GM18907 (cell line): ENCODE results near the gene COMMD8.

Source experiments
- ATAC-seq: cut with Tn5 transposase; IDR thresholded peaks from one replicate; pipeline ENCODE4 v1.9.1; 2021; ENCODE audit warnings: mild to moderate bottlenecking, moderate library complexity; ENCODE audit not compliant: unreplicated experiment

The COMMD8 gene

GRCh38 chr4:47473141-47473750 lies 9.7 kb upstream of the COMMD8 start:
- no peak for ATAC-seq

DNA sequence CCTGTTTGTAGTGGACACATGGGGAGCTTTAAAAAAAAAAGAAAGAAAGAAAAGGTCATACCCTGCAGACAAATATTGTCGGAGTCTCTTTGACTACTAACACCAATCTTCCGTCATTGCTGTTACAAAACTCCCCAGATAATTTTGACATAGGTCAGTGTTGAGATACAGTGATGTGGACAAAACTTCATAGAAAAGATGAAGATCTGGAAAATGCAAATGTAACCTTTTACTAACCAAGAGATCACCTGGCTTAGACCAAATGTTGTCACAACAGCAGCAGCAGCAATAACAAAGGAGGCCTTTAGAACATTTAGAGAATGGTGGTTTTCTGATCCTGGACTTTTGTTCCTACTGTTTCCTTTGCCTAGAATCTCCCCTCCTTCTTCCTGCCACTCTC lies 8.1 kb upstream of the COMMD8 start:
- ATAC-seq = no peak

DNA sequence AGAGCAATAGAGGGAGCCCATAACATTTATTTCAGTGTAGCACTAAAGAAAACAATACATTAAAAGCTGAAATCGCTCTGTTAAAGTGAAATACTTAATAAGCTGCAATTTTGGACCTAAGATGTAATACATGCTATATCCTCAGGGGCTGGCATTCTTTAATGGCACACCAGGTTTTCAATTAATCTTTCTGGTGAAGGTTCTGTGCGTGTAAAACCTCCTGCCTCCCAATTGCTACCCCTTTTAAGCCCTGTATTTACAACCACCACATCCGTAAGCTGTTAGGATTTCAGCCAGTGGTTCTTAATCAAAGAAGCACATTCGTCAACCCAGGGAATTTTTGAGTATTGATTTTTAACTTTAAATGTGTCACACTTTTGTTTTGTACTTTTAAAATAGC lies 7.6 kb upstream of the COMMD8 start:
- no peak for ATAC-seq

- ATAC-seq = no peak
These were observed 6.4 kb upstream of the COMMD8 start for GRCh38 chr4:47469951-47470350.

- no peak for ATAC-seq
These were observed 5.3 kb upstream of the COMMD8 start for GRCh38 chr4:47468706-47469365.

DNA sequence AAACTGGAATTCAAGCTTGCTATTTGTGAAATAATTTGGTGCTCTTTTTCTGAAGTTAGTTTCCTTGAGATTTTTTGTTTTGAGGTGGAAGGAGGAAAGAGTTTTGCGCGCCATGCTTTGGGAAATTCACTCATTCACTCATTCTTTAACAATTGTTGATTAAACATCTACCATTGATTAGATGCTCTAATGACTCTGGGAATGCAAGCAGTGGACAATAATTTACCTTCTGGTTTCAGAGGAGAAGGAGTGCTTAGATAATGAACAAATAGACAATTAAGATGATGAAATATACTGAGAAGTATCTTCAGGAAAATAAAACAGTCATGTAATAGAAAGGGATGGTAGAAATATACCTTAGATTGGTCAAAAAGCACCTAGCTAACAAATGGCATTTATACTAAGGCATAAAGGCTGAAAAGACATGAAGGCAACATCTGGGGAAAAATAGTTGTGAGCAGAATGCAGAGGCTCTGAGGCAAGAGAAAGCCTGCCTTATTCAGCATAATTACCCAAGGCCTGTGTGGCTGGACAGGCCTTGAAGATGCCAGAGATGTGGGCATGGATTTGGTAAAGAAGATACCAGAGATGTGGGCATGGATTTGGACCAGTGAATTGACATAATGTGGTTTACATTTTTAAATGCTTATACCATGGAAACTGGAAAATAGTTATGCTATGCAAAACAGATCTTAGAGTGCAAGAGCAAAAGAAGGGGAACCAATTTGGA lies 2.7 kb upstream of the COMMD8 start:
- ATAC-seq = no peak

- ATAC-seq = peak; percentile 46
These were observed 1.5 kb upstream of the COMMD8 start for GRCh38 chr4:47465004-47465403.

- peak; percentile 27 for ATAC-seq
These were observed 685 bp downstream of the COMMD8 start for GRCh38 chr4:47462799-47463234.

- ATAC-seq = no peak
These were observed 11.8 kb downstream of the COMMD8 start for GRCh38 chr4:47451657-47452056.

- no peak for ATAC-seq
These were observed 19.5 kb downstream of the COMMD8 start for GRCh38 chr4:47444031-47444430.

GRCh38 chr4:47442980-47443379 lies 20.5 kb downstream of the COMMD8 start:
- peak; percentile 88 for ATAC-seq

DNA sequence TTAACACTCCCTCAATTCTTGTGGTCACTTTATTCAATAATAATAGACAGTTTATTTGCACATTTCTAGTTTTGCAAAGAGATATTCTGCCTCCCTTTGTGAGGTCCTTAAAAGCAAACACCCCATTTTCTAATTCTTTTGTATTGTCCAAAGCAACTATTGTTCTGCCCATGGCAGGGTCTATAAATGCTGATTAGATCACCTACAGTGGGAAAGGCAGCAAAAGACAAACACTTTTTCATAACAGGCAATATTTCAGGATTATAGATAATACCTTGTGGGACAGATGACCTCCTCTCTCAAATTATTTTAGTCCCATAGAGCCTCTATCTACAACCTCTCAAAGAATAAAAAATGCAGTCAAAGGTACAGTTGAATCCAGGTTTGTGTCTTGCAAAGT lies 28.6 kb downstream of the COMMD8 start:
- no peak for ATAC-seq

DNA sequence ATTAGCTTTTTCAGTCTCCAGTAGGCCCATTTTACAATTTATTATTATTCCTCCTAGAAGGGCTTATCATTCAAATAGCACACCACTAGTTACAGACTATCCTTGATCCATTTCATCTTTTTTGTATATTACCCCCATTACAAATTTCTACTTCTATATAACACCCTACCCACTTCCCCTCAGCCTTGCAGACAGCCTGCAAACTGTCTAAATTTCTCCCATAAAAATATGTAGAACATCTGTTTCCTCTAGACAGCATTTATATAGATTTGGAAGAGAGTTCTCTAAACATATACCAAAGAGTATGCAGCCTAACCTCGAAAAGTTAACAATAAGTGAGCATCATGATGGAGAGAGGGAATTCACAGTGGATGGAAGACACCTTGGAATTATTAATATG lies 30.8 kb downstream of the COMMD8 start:
- ATAC-seq = no peak

GRCh38 chr4:47427935-47428334 lies 35.6 kb downstream of the COMMD8 start:
- no peak for ATAC-seq

DNA sequence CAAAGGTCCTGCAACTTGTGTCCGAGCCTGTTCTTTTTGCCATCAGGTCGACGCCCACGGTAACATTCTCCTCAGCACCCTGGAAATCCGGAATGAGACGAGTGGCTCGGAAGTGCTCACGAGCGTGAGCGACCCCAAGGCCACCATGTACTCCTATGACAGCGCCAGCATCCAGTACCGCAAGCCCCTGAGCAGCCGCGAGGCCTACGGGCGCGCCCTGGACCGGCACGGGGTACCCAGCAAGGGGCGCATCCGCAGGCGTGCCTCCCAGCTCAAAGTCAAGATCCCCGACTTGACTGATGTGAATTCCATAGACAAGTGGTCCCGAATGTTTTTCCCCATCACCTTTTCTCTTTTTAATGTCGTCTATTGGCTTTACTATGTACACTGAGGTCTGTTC lies 37.9 kb downstream of the COMMD8 start:
- ATAC-seq = no peak

- no peak for ATAC-seq
These were observed 44.2 kb downstream of the COMMD8 start for GRCh38 chr4:47419296-47419695.

GRCh38 chr4:47418147-47418546 lies 45.4 kb downstream of the COMMD8 start:
- ATAC-seq = no peak

- peak; percentile 66 for ATAC-seq
These were observed 47.8 kb downstream of the COMMD8 start for GRCh38 chr4:47415719-47416118.

GRCh38 chr4:47413521-47413920 lies 50.0 kb downstream of the COMMD8 start:
- ATAC-seq = peak; percentile 80

DNA sequence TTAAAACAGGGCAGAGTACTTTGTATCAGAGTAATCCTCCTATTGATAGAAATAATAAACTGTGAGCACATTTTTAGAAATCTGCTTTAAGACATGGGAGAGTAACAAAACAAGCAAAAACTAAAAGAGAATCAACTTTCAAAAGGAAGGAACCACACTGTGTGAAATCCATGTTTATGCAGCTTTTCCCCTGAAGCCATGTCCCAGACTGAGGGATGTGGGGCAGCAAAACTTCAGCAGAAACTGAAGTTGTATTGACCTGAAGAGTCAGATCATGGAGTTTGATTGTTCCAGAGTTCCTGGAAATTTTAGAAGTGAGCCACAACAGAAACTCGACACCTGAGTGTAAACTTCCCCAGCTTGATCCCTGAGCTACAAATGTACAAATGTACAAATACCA lies 53.2 kb downstream of the COMMD8 start:
- no peak for ATAC-seq

- no peak for ATAC-seq
These were observed 57.1 kb downstream of the COMMD8 start for GRCh38 chr4:47406408-47406807.
